Activated CD4-positive, alpha-beta T cell treated with anti-CD3 and anti-CD28 coated beads, Interleukin-10, Interleukin-2, amounts not matched to agents 100 ng/mL and 50 ng/mL, durations not matched to agents 16 hours and 8 hours (primary cell): ENCODE results near the gene TENM4.

Experiments
- DNase-seq: peaks from one replicate; pipeline ENCODE4 v3.0.0-alpha.2; 2020

Gene TENM4

DNA sequence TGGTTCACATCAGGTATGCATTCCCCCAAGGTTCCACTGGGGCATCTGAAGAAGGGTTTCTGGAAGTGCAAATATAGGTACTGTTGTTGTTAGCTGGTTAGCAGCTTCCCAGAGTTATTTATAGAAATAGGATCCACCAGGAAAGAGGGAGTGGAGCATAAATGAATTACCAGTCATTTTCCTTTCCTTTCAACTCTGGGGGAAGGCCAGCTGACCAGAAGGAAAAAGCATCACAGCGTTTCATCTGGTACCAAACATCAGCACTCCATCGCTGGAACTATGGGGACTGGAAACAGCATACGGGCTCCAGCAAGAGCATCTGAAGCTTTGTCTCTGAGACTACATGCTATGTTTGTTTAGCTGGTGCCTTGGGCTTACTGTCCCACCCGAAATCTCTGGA is 487.9 kb downstream of the TENM4 start:
- DNase-seq, result no peak

- no peak for DNase-seq
Measured at GRCh38 chr11:78952175-78952574, 488.7 kb downstream of the TENM4 start.

GRCh38 chr11:78949976-78950690 is 490.7 kb downstream of the TENM4 start:
- no peak for DNase-seq

GRCh38 chr11:78946945-78947902 is 493.6 kb downstream of the TENM4 start:
- no peak for DNase-seq

GRCh38 chr11:78943841-78944240 is 497.0 kb downstream of the TENM4 start:
- DNase-seq, result no peak

- DNase-seq, result no peak
Measured at GRCh38 chr11:78943154-78943553, 497.7 kb downstream of the TENM4 start.

DNA sequence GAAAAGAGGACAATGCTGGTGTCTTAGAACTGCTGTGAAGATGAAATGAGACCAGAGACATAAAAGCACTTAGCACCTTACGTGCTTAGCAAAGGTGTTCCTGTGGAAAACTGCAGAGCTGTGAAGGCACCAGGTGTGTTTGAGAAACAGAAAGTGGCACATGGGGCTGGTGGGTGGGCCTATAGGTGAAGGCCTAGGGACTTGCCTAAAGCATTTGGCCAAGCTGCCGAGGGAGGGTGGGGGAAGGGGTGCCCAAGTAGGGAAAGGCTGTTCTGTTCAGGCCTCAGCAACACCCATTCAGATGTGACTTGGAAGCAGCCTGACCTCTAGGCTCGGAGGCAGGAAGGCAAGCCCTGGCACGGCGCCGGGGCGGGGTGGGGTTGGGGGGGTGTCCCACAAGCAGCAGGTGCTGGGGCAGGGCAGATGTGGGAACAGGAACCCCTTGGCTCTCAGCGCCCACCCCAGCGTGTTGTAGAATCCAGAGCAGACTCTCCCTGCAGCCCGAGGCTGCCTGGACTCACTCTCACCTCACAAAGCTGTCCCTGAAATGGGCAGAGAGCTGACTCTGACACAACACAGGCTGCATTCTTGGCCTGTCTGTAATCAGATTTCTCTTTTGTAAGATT is 499.5 kb downstream of the TENM4 start:
- no peak for DNase-seq

GRCh38 chr11:78940500-78941225 is 500.2 kb downstream of the TENM4 start:
- DNase-seq, result no peak

DNA sequence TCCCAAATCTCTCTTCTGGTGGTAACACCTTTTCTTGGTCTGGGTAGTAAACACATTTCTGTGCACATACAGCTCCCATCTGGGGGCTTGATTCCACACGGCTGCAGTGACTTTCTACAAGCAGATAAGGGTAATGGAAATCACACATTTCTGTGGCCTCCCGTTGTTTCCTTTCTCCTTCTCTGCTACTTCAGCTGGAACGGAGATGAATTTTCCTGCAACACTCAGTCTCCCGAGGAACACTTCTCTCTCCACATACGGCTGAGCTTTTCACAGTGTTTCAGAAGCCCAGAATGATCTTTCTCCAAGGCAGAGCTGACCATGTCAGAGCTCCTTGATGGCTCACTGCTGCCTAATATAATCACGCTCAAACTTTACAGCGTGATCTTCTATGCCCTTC is 501.9 kb downstream of the TENM4 start:
- no peak for DNase-seq

DNA sequence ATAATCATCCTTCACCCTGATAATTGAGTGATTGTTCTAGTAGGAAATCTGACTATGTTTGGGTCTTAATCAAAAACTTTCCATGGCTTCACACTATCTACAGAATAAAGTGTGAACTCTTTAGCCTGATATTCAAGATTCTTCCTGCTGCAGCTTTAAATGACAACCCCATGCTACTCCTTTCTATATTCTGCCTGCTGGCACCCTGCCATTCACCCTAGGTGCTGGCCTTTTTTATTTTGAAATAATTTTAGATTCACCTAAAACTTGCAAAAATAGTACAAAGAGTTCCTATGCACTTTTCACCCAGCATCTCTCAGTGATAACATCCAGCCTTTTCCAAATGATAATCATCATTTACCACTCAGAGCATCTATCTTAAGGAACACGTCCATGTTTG is 502.8 kb downstream of the TENM4 start:
- no peak for DNase-seq

- no peak for DNase-seq
Measured at GRCh38 chr11:78935398-78936068, 505.3 kb downstream of the TENM4 start.

DNA sequence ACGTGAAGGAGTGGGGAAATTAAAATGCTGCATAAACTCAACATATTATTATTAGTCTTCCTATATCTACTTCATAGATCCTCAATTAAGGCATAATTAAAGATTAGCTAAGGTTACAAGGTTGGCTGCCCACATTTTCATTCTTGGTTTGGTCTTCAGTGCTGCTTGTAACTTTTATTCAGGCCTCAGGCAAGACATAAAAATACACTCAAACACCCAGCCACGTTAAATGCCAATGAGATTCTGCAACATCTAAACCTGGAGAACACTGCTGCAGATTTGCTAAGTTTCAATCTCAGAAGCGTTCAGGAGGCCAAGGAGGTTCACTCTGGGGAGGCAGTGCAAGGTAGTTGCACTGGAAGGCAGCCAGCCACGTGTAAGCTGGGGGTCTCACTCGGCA is 507.5 kb downstream of the TENM4 start:
- DNase-seq, result no peak

DNA sequence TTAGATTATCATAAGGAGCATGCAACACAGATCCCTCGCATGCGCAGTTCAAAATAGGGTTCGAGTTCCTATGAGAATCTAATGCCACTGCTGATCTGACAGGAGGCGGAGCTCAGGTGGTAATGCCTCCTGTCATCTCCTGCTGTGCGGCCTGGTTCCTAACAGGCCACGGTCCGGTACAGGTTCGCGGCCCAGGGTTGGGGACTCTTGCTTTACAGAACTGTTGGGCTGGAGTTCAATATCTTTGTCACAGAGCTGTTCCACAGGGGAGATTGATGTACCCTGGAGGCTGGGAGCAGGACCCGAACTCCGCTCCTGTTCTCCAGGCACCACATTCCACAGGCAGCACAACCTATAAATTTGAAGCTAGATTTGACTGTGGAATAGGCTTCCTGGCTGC is 508.1 kb downstream of the TENM4 start:
- DNase-seq, result no peak

DNA sequence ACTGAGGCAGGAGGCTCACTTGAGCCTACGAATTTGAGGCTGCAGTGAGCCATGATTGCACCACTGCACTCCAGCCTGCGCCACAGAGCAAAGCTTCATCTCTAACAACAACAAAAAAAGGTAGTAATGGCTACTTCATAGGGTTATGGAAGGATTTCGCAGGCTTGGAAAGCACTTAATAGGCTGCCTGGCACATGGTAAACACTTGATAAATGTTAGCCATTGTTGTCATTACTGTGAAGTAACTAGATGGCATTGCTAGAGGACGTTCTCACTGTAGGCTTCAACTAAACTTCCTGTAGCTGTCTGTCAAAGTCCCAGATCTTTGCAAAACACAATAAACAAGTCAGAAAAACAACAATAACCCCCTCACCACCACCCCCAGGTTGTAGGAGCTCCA is 508.9 kb downstream of the TENM4 start:
- DNase-seq, result no peak

- DNase-seq, result no peak
Measured at GRCh38 chr11:78930810-78931523, 509.9 kb downstream of the TENM4 start.

DNA sequence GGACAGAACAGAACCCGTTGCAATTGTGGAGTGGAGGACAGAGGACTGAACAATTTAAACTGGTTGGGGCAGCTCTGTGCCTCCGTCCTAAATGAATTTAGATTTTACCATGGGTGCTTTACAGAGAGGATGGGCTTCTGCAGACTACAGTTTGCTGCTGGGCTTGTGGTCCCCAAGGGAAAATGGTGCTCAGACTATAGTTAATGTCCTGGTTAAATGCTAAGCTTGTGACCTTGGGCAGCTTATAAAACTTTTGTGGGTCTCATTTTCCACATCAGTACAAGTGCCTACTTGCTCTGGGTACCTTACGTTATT is 511.0 kb downstream of the TENM4 start:
- no peak for DNase-seq

DNA sequence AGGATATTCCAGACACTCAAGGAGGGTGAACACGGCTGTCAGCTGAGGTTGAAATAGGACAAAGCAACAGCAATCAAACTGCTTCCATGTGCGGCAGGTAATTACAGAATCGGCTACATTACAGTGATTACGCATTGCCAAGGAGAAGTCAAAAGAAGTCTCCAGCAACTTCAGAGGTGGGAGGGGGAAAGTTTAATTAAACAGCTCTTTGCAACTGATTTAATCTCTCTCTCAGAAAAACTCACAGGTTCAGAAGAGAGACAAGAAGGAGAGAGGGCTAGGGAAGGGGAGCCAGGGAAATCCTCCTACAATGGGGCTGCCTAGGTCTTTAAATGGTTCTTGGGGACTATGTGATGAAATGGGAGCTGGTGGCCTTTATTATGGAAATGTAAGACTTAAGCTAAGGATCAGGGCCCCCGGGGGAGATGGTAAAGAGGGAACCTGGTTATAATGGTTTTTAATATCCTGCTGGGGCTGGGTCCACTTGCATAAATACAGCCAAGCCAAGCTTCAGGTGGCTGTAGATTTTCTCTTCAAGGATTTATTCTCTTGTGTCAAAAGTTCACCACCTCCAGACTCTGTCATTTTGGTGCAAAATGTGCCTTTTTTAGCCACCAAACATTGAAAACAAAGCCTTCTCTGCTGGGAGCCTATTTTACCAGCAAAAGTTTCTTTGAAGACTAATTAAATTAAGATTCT is 511.5 kb downstream of the TENM4 start:
- no peak for DNase-seq

DNA sequence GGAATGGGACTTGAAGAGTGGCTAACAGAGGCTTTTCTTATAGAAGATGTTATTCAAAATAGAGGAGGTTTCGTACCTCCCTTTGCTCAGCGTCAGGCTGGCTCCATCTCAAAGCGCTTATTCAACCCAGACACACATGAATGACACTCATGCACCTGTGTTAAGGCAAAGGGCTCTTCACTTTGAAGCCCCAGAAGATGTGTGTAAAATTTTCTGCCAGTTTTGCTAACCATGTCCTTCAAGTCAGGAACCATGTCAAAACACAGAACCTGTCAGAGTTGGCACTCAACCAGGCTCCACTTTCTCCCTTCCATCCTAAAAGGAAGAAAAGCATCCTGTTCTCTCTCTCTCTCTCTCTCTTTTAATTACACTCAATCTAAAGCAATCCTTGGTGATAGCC is 513.3 kb downstream of the TENM4 start:
- no peak for DNase-seq

- no peak for DNase-seq
Measured at GRCh38 chr11:78926633-78927338, 514.0 kb downstream of the TENM4 start.

DNA sequence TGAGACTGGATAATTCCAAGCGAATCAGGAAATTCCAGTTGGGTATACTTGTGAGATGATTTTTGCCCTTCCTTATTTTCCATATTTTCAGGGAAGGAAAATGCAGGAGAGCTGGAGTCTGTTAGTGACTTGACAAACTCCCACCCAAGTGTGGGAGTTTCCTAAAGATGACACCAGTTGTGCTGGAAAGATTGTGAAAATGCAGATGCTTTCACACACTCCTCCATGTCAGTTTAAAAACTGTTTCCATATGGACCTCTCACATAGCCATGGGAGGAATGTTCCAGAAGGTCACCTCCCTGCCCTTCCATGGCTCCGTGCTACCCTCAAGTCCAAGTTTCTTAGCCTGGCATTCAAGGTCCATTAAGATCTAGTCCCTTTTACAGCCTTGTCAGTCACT is 515.4 kb downstream of the TENM4 start:
- no peak for DNase-seq
